Activated CD4-positive, alpha-beta T cell treated with anti-CD3 and anti-CD28 coated beads, Interleukin-2, amount 50 U/mL, for 1 hour (primary cell): ENCODE data around the gene DIAPH1.

ENCODE experiments used
- DNase-seq: peaks from one replicate; pipeline ENCODE4 v3.0.0-alpha.2; 2020

The DIAPH1 gene

DNA sequence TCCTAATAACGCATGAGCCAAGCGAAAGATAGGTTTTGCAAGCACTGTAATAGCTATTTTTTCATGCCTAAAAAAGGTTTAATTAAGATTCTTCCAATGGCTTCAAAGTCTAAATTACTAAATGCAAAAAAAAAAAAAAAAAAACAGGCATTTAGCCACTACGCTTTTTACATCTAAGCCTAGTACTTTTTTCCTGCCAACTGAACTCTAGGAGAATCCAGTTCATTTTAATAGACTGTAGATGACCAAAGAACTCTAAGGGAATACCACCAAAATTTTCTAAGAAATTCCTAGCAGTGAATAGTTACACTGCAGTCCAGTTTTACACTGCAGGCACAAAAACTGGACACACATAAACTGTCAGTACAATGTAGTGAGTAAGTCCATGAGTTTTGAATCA is 9.8 kb downstream of the DIAPH1 start:
- DNase-seq: no peak

DNA sequence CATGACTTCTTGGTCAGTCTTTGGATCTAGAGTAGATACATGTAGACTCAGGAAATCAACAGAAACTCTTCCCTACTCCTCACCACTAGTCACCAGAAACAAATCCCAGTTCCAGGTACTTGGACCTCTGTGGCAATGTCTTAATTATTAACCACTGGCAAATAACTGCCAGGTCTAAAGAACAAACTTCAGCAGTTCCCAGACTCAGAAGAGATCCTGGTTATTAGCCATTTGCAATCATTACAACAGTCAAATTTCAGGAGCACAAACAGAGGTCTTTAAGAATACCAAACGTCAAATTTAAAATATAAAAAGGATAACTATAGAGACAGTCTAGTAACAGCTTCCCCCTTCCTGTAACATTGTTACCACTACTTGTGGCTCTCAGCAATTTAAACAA is 10.2 kb downstream of the DIAPH1 start:
- no peak for DNase-seq

DNA sequence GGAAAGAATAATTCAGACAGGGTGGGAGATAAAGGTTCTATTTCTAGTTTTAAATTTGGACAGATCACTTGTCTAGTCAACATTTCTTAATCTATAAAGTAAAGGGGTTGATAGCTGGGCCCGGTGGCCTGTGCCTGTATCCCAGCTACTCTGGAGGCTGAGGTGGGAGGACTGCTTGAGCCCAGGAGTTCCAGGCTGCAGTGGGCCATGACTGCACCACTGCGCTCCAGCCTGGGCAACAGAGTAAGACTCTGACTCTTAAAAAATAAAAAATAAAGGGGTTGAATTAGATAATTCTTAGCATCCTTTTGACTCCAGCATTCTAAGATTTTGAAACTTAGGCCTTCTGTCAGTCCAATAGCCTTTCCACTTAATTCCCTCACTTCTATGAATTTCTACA is 10.8 kb downstream of the DIAPH1 start:
- DNase-seq: no peak

DNA sequence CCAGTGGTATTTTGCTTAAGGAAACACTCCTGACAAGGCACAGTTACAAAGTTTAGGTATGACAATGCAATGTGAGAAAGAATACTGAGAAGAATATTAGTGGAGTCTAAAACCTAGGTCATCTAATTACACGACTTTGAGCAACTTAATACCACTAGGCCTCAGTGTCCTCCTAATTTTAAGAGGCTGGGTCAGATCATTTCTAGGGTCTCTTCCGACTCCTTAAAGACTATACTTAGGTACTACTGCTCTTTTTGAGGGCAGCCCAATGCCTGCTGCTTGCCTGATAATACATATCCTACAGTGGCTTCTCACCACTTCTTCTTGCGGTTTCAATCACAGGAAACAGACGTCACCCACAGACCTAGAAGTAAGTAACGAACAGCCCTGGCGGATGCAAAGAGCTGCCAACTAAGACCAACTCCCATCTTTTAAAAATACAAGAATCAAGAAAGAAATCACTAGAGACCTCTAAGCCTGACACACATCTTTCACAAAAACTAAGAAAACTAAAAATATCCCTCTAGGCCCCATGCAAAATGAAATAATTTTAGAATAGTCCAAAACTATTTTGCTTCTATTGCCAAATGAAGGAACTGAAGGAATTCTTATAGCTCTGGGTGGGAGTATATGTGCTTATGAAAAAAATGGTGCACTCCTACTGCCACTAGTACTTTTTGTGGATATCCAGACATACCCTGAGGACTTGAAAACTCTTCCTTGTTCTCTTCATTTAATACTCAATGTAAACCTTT is 13.1 kb downstream of the DIAPH1 start:
- DNase-seq: peak; percentile 57

DNA sequence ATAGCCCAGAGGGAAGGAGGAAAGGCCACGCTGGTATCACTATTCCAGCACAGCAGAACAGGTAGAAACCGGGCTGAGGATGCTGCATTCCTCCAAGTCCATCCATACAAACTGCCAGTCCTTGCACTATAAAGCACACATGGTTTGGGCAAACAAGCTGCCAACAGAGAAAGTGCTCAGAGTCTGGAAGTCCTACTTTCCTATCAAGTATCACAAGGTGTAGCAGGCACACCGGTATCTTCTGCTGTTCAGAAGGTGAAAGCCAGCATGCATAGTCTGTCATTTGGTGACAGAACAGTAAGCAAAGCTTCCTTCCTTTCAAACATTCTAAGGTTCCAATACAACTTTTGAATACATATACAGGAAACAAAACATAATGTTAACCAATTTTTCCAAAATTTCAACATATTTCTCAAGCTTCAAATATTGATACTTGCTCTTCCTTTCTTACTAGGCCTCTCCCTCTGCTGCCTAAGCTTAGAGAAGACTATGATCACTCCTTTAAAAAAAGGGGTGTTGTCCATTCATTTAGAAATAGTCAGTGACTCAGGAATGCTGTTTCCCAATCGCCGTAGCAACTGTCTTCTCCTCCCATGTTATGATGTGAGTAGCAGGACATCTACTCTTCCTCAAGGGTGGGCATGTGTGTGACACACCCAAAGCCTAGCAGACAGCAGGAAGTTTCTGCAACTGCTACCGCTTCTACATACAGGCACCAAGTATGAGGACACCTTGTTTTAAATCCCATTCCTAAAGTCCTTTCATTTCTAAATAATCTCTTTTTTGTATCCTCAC is 14.7 kb downstream of the DIAPH1 start:
- DNase-seq: no peak

DNA sequence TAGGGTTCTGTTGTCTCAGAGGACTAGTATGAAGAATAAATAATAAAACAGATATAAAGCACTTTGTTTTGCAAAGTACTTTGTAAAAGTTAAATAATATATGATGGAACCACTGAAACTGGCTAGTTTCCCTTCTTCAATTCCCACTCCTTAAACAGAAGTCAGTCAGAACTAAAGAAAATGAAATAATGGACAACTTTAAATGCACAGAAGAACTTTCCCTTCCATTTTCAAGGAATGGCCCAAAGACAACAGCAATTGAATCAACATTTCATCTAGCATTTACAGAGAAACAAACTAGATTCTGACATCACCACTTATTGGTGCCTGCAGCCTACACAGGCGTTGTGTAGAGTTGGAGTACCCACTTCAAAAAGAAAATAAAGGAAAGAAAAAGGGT is 16.2 kb downstream of the DIAPH1 start:
- no peak for DNase-seq

DNA sequence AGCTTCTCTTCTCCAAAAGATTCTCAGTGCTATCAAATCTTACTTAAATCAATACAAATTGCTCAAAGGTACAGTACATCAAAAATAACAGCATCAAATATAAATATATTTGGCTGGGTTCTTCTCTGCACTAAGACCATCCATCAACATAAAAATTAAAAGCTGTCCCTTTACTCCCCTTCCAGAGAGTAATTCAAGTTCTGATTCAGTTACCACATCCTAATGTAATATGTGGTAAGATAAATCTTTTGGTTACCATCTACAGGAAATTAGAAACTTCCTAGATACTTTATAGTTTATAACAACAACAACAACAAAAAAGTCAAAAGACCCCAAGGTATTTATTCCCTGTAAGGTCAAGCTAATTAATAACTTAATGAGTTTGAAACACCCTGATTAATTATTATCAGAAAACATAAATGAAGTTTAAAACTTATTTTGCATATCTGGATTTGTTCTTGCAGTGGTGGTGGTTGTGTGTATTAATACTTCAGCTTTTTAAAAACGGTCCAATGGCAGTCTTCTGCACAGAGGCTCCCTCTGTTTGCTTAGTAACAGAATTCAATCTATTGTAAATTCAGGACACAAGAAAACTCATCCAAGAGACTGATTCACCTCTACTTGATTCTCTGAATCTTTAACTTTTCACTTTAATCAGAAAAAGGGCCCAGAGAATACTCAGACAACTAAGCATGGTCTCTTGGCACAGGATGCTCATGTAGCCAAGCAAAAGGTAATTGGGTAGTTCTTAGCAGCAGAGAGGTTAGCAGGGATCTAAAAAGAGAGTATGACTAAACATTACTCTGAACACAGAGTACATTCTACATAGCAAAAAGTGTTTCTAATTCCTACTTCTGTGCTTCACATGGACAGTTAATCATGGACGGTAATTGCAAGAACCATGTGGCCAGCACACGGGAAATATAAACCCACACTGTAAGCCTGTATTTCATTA is 20.1 kb downstream of the DIAPH1 start:
- DNase-seq: no peak

DNA sequence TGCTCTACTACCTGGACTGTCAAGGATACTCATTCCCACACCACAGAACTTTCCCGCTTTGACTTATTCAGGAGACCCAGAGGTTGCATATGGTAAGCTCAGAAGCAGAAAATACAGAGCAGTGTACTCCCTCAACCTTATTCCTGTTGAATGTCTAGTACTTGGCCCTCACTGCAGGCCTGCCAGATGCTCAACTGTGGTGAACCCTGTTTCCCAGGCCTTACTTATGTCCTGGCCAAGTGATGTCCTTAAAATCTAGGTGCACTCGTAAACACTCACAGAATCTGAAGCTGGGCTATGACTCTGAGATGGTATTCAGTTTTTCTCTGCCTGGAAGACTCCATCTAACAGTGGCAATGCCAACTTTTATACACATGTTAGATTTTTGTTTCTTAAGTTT is 21.0 kb downstream of the DIAPH1 start:
- no peak for DNase-seq

DNA sequence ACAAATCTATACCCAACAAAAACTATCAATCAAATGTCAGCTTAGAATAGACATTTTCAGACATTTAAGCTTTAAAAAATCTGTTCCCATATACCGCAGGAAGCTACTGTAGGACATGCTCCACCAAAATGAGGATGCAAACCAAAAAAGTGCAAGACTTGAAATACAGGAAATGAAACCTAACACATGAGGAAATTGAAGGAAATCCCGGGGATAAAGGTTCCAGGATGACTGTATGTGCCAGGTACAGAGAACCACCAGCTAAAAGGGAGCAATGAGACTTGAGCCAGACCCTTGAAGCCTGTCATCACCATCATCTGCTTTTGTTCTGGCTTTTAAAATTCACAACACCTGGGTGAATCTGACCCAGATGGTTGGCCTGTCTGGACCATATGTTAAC is 21.4 kb downstream of the DIAPH1 start:
- DNase-seq: no peak

DNA sequence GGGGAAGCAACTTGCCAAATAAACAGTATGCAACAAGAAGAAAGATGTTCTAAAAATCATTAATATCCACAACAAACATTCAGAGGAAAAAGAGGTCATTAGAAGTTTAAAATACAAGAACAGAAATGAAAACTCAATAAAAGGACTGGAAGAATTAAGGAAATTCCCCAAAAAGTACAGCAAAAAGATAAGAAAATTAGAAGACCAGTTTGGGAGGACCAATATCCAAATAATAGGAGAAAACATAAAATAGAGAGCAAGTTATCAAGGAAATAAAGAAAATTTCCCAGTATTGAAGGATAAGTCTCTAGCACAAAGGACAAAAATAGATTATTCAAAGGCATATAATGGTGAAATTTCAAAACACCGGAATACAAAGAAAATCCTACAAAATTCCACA is 21.9 kb downstream of the DIAPH1 start:
- no peak for DNase-seq

DNA sequence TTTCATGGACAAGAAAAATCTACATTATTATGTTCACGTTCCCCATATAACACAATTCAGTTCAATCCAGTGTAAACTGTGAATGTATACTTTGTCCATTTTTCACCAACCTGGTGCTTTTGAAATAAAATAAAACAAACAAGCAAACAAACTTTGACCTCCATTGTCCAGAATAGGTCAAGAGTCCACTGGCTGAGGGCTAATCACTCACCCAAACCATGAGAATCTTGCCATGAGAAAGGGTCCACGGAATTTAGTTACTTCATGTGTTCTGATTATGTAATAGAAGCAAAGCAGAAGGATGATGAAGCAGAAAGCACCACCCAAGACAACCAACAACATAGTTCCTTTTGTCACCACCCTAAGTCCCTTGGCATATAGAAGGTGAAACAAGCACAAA is 28.7 kb downstream of the DIAPH1 start:
- DNase-seq: no peak

DNA sequence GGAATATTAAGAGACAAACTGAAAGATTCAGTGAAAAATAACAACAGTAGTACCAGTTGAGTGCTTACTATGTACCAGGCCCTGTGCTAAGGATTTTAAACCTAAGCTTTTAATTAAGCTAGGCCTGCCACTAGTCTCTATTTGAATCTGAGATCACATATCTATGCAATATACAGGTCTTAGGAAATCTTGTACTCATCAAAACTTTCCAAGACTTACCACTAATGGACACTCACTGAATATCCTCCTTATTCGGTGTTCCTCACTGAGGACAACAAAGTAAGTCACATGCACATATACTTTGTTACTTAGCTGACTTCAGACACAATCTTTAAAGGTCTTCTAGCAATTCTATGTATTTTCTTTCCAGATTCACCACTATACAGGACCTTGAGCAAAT is 32.6 kb downstream of the DIAPH1 start:
- no peak for DNase-seq

DNA sequence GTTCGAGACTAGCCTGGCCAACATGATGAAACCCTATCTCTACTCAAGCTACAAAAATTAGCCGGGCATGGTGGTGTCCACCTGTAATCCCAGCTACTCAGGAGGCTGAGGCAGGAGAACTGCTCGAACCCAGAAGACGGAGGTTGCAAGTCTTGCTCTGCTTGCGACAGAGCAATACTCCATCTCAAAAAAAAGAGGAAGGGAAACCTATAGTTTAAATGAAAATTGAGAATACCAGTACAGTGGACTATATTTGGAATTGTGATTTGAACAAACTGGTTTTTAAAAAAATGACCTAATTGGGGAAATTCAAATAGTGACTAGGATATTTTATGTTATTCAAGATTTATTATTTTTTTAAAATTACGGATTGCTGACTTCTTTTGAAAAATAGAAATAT is 33.2 kb downstream of the DIAPH1 start:
- no peak for DNase-seq

DNA sequence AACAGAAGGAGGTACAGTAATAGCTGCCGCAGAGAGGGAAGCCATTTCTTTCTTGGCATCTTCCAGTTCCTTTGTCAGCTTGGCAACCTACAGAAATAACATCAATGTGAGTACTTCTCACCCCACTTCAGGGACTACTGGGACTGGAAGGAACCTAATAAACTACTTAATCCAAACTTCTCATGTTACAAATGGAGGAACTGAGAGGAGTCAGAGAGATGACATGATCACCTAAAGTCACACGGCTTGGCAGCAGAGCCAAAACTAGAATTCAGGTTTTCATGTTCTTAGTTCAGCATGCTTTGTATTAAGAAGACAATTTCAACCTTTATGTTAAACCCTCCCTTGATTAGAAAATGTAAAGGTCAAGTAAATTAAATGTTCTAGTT is 44.7 kb downstream of the DIAPH1 start:
- DNase-seq: no peak

DNA sequence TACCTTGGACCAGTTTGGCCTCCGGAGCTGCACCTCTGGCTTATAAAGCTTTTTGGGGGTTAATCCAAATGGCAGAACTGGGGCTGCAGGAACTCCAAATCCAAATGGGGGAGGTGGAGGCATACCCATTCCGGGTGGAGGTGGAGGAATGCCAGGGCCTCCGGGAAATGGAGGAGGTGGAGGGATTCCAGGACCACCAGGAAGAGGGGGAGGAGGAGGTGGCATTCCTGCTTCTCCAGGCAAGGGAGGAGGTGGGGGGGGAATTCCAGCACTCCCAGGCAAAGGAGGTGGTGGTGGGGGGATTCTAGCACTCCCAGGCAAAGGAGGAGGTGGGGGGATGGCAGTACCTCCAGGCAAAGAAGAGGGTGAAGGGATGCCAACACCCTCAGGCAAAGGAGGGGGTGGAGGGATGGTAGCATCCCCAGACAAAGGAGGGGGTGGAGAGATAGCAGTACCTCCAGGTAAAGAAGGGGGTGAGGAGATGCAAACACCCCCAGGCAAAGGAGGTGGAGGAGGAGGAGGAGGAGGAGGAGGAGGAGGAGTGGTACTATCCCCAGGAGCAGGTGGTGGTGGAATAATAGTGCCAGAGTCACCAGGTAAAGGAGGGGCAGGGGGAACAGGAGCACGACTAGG is 45.2 kb downstream of the DIAPH1 start:
- DNase-seq: no peak

DNA sequence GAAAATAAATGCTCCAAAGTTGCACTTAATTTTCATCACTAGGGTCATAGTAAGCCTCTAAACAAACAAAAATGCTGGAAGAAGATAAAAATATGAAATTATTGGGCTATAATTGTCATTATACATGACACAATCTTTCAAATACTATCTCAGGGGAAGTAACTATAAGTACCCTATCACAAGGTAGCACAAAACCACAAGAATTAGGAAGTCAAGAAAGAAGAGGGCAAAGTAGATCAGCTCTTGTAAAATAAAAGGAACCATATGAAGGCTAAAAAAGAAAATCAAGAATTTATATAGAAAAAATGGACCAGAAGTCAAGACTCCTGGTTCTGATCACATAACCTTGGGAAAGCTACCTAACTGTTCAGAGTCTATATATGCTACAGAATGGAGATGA is 48.1 kb downstream of the DIAPH1 start:
- no peak for DNase-seq

DNA sequence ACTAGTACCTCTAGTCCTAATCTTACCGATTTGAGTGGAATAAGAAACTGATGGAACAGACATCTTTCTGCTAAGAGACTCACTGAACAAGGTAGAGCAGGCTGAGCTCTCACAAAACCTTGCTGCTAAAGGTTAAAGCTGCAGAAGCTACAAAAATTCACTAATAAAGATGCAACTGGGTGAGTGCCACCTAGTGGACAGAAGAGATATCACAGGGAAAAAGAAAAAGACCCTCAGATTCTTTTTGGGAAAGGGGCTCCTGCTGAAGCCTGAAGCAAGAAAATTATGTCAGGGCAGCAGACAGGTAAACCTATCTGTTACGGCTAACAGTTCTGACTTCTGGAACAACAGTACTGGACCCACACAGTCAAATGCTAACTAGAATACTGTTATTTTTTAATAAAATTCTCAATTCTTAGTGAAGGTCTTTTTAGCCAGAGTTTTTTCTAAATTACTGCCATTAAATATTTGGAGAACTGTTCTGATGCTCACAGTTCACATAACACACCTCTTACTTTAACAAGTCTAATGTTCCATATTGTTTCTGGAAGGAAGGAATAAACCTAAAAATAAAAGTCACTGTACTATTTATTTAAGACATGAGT is 51.2 kb downstream of the DIAPH1 start:
- DNase-seq: no peak

DNA sequence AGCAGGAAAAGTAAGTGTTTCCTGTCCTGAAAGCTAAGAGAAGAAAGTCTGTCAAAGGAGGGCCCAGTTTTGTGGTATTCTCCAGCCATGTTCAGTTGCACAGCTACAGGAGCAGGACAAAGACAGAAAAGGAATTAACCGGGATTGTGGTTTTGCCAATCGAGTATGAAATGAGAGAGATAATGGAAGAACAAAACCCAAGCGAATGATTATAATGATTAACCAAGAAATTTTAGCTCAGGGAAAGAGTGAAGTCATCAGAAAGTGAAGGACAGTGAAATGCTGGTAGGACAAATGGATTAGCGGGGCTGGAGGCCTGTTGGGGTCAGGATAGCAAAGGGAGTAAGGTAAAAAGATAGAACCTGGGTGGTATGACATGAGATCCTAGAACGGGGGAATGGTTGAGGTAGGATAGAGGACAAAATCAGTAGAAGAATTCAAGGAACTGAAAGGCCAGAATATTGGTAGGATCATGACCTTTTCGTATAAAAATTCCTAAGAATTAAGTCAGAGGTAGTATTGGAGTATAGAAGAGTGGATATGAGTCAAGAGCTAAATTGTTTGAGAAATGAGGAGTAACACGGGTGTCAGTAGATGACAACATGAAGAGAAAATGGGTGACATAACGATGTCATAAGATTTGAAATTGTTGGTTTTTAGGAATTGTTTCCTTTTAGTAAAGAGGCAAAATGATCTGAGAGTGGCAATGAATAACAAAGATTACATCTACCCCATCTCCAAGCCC is 52.8 kb downstream of the DIAPH1 start:
- DNase-seq: no peak

DNA sequence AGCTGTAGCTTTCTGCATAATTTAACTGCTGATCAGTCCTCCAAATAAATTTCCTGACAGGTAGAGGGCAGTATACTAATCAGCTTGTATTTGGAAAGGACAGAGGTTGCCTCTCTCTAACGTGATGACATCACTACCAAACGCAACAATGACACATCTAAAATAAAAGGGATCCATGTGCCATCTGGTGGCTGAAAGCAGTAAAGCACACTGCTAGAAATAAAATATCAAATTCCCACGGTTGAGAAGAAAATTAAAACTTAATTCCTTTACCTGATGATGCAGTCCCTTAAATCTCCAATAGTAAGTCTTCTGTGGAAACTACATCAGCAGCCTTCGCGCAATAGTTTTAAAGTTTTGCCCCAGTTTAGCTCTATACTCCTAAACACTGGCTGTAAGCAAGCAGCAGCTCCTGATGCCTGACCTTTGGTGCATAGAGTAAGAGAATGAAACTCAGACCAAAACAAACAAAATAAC is 54.5 kb downstream of the DIAPH1 start:
- DNase-seq: peak; percentile 55

DNA sequence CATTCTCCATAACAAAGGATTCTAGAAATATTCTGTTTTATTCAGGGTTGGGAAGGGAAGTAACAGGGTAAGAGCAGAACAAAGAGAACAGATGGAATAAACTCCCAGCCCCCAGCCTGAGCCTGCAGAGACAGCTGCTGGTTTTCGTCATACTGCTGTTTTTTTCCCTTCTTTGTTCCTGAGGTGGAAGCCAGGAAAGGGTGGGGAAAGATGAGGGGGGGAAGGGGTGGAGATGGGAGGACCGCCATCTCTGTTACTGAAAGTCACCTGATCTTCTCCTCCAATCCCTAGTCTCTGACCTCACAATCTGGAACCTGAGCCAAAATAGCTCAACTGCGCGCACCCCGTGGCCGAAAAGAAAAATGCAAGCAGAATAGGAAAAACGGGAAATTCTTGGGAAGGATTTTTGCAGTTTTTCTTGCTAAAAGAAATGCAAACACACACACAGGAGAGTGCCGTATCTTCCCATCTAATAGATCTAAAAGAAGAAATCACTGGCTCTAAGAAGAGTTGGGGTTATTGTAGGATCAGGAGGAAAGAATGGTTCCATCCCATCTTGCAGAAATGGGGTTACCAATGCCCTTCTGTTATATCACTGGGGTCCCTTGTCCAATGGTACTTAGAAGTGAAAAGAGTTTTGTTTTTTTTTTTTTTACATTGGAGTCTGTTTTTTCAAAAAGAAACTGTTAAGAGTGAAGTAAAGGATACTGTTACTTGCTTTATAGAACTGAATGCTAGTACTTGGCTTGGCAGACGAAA is 57.9 kb downstream of the DIAPH1 start:
- no peak for DNase-seq

DNA sequence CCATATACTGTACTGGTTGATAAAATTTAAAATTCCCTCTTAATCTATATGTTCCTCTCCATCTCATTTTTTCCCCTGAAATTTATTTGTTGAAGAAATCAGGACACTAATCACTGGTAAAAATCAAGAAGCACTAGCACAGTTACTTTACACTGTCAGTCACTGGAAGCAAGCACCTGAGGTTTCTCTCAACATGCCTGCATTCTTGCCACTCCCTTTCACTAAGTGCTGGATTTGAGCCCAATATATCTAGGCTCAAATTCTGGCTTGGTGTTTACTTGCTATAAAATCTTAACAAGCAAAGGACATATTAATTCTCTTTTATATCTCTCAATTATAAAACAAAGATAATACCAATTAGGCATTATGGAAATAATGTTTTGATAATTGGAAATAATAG is 58.6 kb downstream of the DIAPH1 start:
- no peak for DNase-seq
